ENCODE data around the gene OR2W3. TPM values are rescaled to one million over a fixed set of nuclear protein-coding genes. Genes with fewer than 3 reads are reported as not detected.

Gene OR2W3
- total RNA-seq, 4 donors from 2014 or later = 0.81 to 3.1 (median 1.2) TPM; not detected in 1

DNA sequence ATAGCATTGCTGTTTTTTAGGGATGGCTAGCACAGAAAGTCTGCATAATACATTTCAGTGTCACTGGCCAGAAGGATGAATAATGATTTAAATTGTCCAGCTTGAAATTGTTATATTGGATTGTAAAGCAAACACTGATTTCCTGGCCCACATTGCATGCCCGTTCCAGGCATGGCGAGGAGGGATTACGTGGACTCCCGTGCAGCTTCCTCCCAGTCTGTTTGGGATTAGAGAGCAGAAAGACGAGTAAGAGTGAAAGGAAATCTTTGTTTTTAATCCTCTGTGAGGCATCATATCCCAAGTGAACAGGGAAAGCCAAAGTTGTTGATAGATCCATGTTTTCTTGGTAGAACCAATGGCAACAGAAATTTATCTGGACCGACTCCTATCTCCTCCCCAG lies 30.0 kb upstream of the OR2W3 start:
- no peaks in the 10 kb centered on the region for H3K4me1 ChIP-seq
- TF ChIP-seq POLR2AphosphoS5 (IDR thresholded peaks at IDR 0.05) (no peak), EP300 (IDR thresholded peaks at IDR 0.05) (no peak), POLR2A (IDR thresholded peaks at IDR 0.05) (no peak)
- TF ChIP-seq, protein P1, sequence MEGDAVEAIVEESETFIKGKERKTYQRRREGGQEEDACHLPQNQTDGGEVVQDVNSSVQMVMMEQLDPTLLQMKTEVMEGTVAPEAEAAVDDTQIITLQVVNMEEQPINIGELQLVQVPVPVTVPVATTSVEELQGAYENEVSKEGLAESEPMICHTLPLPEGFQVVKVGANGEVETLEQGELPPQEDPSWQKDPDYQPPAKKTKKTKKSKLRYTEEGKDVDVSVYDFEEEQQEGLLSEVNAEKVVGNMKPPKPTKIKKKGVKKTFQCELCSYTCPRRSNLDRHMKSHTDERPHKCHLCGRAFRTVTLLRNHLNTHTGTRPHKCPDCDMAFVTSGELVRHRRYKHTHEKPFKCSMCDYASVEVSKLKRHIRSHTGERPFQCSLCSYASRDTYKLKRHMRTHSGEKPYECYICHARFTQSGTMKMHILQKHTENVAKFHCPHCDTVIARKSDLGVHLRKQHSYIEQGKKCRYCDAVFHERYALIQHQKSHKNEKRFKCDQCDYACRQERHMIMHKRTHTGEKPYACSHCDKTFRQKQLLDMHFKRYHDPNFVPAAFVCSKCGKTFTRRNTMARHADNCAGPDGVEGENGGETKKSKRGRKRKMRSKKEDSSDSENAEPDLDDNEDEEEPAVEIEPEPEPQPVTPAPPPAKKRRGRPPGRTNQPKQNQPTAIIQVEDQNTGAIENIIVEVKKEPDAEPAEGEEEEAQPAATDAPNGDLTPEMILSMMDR (IDR thresholded peaks at IDR 0.05) = no peak
- no peaks in the 10 kb centered on the region for H3K36me3 ChIP-seq
- DNase-seq (ENCODE audit: low spot score in 2 of 2) = no peak
- H3K27ac ChIP-seq = no peak overlapping the region
- H3K27me3 ChIP-seq = no peaks in the 10 kb centered on the region
- no peaks in the 10 kb centered on the region for H3K9me3 ChIP-seq
- WGBS = 67% methylated on average over 6 of the region's 6 CpGs
- H3K4me3 ChIP-seq = no peak overlapping the region

DNA sequence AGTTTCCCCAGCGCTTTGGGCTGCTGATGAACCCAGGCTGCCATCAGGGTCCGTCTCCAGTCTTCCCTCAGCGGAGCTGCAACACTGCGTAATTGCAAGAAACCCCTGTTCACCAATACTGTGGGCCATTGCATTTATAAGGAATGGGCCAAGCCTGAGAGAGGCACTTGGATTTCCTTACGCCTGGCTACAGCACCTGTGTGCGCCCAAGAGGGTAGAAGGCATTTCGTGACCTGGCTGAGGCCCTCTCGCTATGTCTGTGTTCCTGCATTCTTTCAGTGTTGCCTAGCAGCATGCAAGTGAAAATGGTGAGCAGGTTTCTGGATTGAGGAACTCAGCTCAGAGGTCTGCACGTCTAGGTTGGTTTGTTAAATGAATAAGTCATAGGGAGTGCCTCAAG lies 12.0 kb upstream of the OR2W3 start:
- no peaks in the 10 kb centered on the region for H3K36me3 ChIP-seq
- no peaks in the 10 kb centered on the region for H3K9me3 ChIP-seq
- H3K4me1 ChIP-seq = no peaks in the 10 kb centered on the region
- TF ChIP-seq POLR2AphosphoS5 (IDR thresholded peaks at IDR 0.05) (no peak), POLR2A (IDR thresholded peaks at IDR 0.05) (no peak), EP300 (IDR thresholded peaks at IDR 0.05) (no peak)
- TF ChIP-seq, protein P1 (IDR thresholded peaks at IDR 0.05) = no peak
- no peaks in the 10 kb centered on the region for H3K27me3 ChIP-seq
- H3K4me3 ChIP-seq = no peak overlapping the region
- WGBS = 92% methylated on average over 9 of the region's 9 CpGs
- no peak for DNase-seq (ENCODE audit: low spot score in 2 of 2)
- H3K27ac ChIP-seq = no peak overlapping the region

DNA sequence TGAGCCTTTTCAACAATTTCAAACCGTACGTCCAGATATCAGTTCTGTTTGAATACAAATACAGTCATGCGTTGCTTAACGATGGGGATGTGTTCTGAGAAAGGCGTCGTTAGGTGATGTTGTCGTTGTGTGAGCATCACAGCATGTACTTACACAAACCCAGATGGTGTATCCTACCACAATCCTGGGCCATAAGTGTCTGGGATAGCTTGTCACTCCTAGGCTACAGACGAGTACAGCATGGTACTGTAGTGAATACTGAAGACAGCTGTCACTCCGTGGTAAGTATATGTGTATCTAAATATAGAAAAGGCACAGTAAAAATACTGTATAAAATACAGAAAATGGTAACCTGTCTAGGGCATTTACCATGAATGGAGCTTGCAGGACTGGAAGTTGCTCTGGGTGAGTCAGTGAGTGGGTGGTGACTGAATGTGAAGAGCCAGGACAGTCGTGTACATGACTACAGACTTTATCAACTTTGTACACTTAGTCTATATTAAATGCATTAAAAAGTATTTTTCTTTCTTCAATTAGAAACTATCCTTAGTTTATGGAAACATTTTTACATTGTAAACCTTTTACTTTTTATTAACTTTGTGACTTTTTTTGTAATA lies 10.5 kb upstream of the OR2W3 start:
- TF ChIP-seq POLR2AphosphoS5 (IDR thresholded peaks at IDR 0.05) (no peak), POLR2A (IDR thresholded peaks at IDR 0.05) (no peak), EP300 (IDR thresholded peaks at IDR 0.05) (no peak)
- TF ChIP-seq, protein P1 (IDR thresholded peaks at IDR 0.05) = no peak
- Histone ChIP-seq H3K9me3 (no peaks in the 10 kb centered on the region), H3K27me3 (no peaks in the 10 kb centered on the region), H3K36me3 (no peaks in the 10 kb centered on the region), H3K4me1 (no peaks in the 10 kb centered on the region), H3K27ac (no peak overlapping the region), H3K4me3 (no peak overlapping the region)
- no peak for DNase-seq (ENCODE audit: low spot score in 2 of 2)
- WGBS = 87% methylated on average over 10 of the region's 10 CpGs

DNA sequence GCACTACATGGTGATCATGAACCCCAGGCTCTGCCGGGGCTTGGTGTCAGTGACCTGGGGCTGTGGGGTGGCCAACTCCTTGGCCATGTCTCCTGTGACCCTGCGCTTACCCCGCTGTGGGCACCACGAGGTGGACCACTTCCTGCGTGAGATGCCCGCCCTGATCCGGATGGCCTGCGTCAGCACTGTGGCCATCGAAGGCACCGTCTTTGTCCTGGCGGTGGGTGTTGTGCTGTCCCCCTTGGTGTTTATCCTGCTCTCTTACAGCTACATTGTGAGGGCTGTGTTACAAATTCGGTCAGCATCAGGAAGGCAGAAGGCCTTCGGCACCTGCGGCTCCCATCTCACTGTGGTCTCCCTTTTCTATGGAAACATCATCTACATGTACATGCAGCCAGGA lies 589 bp downstream of the OR2W3 start:
- DNase-seq (ENCODE audit: low spot score in 2 of 2) = no peak
- TF ChIP-seq EP300 (IDR thresholded peaks at IDR 0.05) (no peak), POLR2A (IDR thresholded peaks at IDR 0.05) (no peak), POLR2AphosphoS5 (IDR thresholded peaks at IDR 0.05) (no peak)
- TF ChIP-seq, protein P1 (IDR thresholded peaks at IDR 0.05) = no peak
- no peak overlapping the region for H3K4me3 ChIP-seq
- H3K9me3 ChIP-seq = peaks cover 1% of the 10 kb centered on the region
- no peaks in the 10 kb centered on the region for H3K36me3 ChIP-seq
- no peaks in the 10 kb centered on the region for H3K4me1 ChIP-seq
- 97% methylated on average over 4 of the region's 14 CpGs for WGBS
- H3K27ac ChIP-seq = no peak overlapping the region
- H3K27me3 ChIP-seq = no peaks in the 10 kb centered on the region

DNA sequence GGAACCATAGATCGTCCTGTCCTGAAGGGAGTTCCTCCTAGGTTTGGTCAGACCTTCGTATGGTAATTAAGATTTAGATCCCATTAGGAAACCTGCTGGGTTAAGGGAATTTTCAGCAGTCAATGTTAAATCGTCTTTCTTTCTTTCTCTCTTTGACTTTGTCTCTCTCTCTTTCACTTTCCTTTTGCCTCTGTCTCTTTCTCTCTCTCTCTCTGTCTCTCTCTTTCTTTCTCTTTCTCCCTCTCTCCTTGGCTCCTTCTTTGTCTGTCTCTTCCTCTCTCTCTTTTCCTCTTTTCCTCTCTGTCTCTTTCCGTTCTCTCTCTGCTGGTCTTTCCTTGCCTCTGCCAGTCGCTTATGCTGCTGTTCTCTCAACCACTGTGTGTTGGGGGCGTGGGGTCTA lies 8.7 kb downstream of the OR2W3 start:
- TF ChIP-seq POLR2A (IDR thresholded peaks at IDR 0.05) (no peak), POLR2AphosphoS5 (IDR thresholded peaks at IDR 0.05) (no peak), EP300 (IDR thresholded peaks at IDR 0.05) (no peak)
- TF ChIP-seq, protein P1 (IDR thresholded peaks at IDR 0.05) = no peak
- H3K9me3 ChIP-seq = peaks cover 4% of the 10 kb centered on the region
- no peaks in the 10 kb centered on the region for H3K4me1 ChIP-seq
- no peaks in the 10 kb centered on the region for H3K27me3 ChIP-seq
- DNase-seq (ENCODE audit: low spot score in 2 of 2) = no peak
- no peak overlapping the region for H3K4me3 ChIP-seq
- 85% methylated on average over 6 of the region's 6 CpGs for WGBS
- H3K36me3 ChIP-seq = no peaks in the 10 kb centered on the region
- no peak overlapping the region for H3K27ac ChIP-seq
